HG03064 (cell line): ENCODE results near the gene GAL3ST2.
"Not testable (repeated sequence)": the region's sequence is repeated elsewhere in the genome, so short reads cannot be mapped to it uniquely, and the experiment has no call there.

Source experiments
- ATAC-seq: cut with Tn5 transposase; IDR thresholded peaks from one replicate; pipeline ENCODE4 v1.9.1; 2021; ENCODE audit warnings: low read depth; ENCODE audit not compliant: unreplicated experiment

Gene GAL3ST2

DNA sequence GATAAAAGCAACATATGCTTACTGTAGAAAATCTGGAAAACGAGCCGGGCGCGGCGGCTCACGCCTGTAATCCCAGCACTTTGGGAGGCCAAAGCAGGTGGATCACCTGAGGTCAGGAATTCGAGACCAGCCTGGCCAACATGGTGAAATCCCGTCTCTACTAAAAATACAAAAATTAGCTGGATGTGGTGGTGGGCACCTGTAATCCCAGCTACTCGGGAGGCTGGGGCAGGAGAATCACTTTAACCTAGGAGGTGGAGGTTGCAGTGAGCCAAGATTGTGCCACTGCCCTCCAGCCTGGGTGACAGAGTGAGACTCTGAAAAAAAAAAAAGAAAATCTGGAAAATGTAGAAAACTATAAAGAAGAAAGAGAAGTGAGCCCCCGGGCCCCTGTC, 41.2 kb downstream of the GAL3ST2 start:
- ATAC-seq, result not testable (repeated sequence)

GRCh38 chr2:241818229-241818942, 41.8 kb downstream of the GAL3ST2 start:
- no peak for ATAC-seq

- ATAC-seq, result no peak
Measured at GRCh38 chr2:241818943-241819270, 42.3 kb downstream of the GAL3ST2 start.

DNA sequence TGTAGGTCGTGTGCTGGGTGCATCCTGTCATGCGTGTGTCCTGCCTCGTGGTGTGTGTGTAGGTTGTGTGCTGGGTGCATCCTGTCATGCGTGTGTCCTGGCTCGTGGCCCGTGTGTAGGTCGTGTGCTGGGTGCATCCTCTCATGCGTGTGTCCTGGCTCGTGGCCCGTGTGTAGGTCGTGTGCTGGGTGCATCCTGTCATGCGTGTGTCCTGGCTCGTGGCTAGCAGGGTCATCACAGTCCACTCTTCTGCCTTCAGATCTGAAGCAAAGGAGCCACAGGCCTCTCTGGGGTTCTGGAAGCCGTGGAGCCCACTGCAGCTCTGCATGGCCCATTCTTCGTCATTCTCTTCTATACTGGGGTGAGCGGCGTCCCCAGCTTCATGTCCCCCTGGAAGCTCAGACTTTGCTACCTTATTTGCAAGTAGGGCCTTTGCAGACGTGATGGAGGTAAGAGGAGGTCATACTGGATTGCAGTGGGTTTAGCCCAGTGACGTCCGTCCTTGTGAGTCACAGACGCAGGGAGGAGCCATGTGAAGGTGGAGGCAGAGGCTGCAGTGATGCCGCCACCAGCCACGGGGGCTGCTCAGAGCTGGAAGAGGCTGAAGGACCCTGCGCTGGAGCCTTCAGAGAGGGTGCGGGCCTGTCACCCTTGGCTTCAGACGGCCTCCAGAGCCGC, 43.5 kb downstream of the GAL3ST2 start:
- ATAC-seq, result not testable (repeated sequence)

- no peak for ATAC-seq
Measured at GRCh38 chr2:241820625-241821384, 44.2 kb downstream of the GAL3ST2 start.

- no peak for ATAC-seq
Measured at GRCh38 chr2:241821460-241822263, 45.0 kb downstream of the GAL3ST2 start.

GRCh38 chr2:241822264-241822623, 45.6 kb downstream of the GAL3ST2 start:
- ATAC-seq, result no peak

GRCh38 chr2:241823531-241824437, 47.2 kb downstream of the GAL3ST2 start:
- ATAC-seq, result not testable (repeated sequence)

- ATAC-seq, result no peak
Measured at GRCh38 chr2:241827394-241827793, 50.8 kb downstream of the GAL3ST2 start.

- ATAC-seq, result no peak
Measured at GRCh38 chr2:241833101-241833663, 56.6 kb downstream of the GAL3ST2 start.

GRCh38 chr2:241833756-241834526, 57.3 kb downstream of the GAL3ST2 start:
- not testable (repeated sequence) for ATAC-seq

DNA sequence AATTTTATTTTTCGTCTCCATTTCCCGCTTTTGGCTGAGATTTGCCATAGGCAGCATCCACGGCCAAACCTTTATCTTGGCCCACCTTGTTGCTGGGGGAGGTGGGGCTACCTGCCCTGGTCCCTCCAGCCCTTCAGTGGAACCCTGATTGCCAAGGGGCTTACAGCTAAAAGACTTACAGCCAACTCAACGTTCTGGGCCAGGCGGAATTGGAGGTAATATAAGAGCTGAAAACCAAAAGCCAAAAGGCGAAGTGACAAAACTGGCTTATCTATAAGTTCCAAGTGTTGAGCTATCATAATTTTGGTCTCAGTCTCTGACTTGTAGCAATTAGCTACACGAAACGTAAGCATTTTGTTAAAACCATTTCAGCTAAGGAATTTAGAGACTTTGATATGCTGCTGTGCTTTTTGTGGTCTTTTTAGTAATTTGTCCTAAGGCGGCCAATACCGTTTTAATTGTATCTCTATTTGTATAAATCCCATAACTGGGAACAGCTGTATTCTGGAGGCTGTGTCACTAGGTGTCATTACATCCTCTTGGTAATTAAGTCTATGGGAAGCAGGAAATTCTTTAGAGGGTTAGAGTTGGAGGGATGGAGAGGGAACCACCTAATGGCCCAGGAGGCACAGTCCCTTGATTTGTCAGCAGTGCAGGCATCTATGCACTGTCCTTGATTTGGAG, 58.0 kb downstream of the GAL3ST2 start:
- no peak for ATAC-seq

GRCh38 chr2:241835611-241836010, 59.0 kb downstream of the GAL3ST2 start:
- no peak for ATAC-seq

DNA sequence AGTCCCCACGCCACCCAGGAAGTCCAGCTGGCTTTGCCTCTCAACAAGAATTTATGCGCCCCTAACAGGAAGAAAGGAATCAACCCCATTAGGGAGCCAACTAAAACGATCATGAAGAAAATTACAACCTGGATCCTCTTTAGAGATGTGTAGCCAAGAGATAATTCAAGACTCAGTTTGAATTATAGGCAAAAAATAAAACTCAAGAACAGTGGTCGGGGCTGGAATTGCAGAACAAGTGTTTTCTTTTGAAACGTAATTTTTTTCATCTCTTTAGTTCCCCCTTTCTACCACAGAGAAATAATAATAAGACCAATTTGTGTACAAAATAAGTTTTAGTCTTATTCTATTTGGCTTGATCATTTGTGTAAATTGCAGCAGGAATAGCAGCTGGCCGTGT, 59.7 kb downstream of the GAL3ST2 start:
- ATAC-seq, result no peak

DNA sequence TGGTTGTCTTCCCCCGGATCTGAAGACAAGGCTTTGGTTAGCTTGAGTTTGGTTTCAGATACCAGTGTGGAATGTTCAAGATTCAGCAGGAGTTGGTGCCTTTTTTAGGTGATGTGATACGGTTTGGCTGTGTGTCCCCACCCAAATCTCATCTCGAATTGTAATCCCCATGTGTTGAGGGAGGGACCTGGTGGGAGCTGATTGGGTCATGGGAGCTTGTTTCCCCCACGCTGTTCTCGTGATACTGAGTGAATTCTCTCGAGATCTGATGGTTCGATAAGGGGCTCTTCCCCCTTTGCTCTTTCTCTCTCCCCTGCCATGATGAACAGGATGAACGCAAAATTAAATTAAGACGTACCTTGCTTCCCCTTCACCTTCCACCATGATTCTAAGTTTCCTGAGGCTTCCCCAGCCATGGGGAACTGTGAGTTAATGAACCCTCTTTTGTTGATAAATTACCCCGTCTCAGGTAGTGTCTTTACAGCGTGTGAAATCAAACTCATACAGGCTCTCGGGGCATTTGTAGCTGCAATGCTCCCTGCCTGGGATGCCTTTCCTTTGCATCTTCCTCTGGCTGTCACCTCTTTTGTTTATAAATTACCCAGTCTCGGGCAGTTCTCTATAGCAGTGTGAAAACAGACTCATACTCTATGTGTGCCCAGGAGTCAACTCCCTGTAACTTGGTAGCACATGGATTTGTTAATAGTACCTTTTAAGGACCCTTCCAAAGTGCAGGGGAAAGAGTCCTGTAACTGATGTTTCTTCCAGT, 60.8 kb downstream of the GAL3ST2 start:
- no peak for ATAC-seq

GRCh38 chr2:241841181-241842066, 64.8 kb downstream of the GAL3ST2 start:
- no peak for ATAC-seq

DNA sequence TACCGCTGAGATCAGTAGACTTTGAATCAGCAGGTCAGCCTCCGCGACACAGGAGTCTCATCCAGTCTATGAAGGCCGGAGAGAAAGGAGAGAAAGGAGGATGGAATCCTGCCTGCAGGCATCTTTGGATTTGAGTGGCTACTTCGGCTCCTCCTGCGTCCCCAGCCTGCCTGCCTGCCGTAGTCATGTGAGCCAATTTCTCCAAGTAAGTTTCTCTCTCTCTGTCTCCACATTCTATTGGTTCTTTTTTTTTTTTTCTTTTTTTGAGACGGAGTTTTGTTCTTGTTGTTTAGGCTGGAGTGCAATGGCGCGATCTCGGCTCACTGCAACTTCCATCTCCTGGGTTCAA, 65.4 kb downstream of the GAL3ST2 start:
- no peak for ATAC-seq
